A673 (cell line): ENCODE results near the gene C1orf167.

Experiments used
- CTCF ChIP-seq: fragments of 300-800, 200-600 bp; sonication (generic); conservative IDR thresholded peaks from 2 replicates; pipeline ENCODE4 v1.5.1; 2017; ENCODE audit warnings: low read depth, mild to moderate bottlenecking, antibody characterized with exemption, low read length, moderate library complexity, mixed read lengths
- EZH2 ChIP-seq: fragments of 200-600 bp; sonication (generic); IDR thresholded peaks from 2 replicates; pipeline ENCODE4 v1.6.1; 2017; ENCODE audit warnings: borderline replicate concordance, low read depth, mild to moderate bottlenecking, mixed read lengths, antibody characterized with exemption, low read length; ENCODE audit not compliant: poor library complexity, severe bottlenecking

- TF ChIP-seq EZH2 (no peak), CTCF (no peak)
Measured at GRCh38 chr1:11768821-11769220, 6.8 kb downstream of the C1orf167 start.
